GM21786 (cell line): ENCODE results near the gene LSM7.

Source experiments
- ATAC-seq: cut with Tn5 transposase; IDR thresholded peaks from one replicate; pipeline ENCODE4 v1.9.1; 2021; ENCODE audit not compliant: unreplicated experiment

Gene LSM7

GRCh38 chr19:2305452-2306280 lies 22.7 kb downstream of the LSM7 start:
- ATAC-seq = no peak

- ATAC-seq = no peak
These were observed 25.1 kb downstream of the LSM7 start for GRCh38 chr19:2303211-2303798.

- no peak for ATAC-seq
These were observed 25.8 kb downstream of the LSM7 start for GRCh38 chr19:2302319-2303210.

GRCh38 chr19:2300533-2300932 lies 27.9 kb downstream of the LSM7 start:
- ATAC-seq = no peak

GRCh38 chr19:2296141-2296540 lies 32.2 kb downstream of the LSM7 start:
- ATAC-seq = no peak

- no peak for ATAC-seq
These were observed 33.6 kb downstream of the LSM7 start for GRCh38 chr19:2294687-2295335.

GRCh38 chr19:2291185-2291751 lies 37.1 kb downstream of the LSM7 start:
- ATAC-seq = no peak

GRCh38 chr19:2290441-2291184 lies 37.8 kb downstream of the LSM7 start:
- no peak for ATAC-seq

- peak; percentile 58 for ATAC-seq
These were observed 38.5 kb downstream of the LSM7 start for GRCh38 chr19:2289714-2290435.

- ATAC-seq = no peak
These were observed 39.3 kb downstream of the LSM7 start for GRCh38 chr19:2288818-2289713.

- no peak for ATAC-seq
These were observed 40.0 kb downstream of the LSM7 start for GRCh38 chr19:2288338-2288817.

- no peak for ATAC-seq
These were observed 40.6 kb downstream of the LSM7 start for GRCh38 chr19:2287585-2288337.

- ATAC-seq = no peak
These were observed 41.8 kb downstream of the LSM7 start for GRCh38 chr19:2286402-2287140.

GRCh38 chr19:2283835-2284507 lies 44.4 kb downstream of the LSM7 start:
- no peak for ATAC-seq

GRCh38 chr19:2282862-2283237 lies 45.5 kb downstream of the LSM7 start:
- ATAC-seq = no peak
